Neural cell (in vitro differentiated cells): ENCODE results near the gene MDGA2. TPM values are rescaled to one million over a fixed set of nuclear protein-coding genes. Genes with fewer than 3 reads are reported as not detected.

ENCODE experiments used
- H2AFZ ChIP-seq: fragments of 200-600, 300-800 bp; sonication (generic), shearing (Covaris generic); 2 replicates; pipeline ENCODE4 v1.6.0; 2014; ENCODE audit warnings: low read depth, mild to moderate bottlenecking, antibody characterized with exemption, low read length, moderate library complexity
- H3F3A ChIP-seq: fragments of 200-600 bp; shearing (Covaris generic); 2 replicates; pipeline ENCODE4 v1.6.1; 2016; ENCODE audit warnings: mild to moderate bottlenecking, moderate library complexity, mixed read lengths, antibody characterized with exemption, low read length; ENCODE audit not compliant: insufficient read depth, poor library complexity, severe bottlenecking
- H3K27ac ChIP-seq: fragments of 200-600, 300-800 bp; sonication (generic), shearing (Covaris generic); 2 replicates; pipeline ENCODE4 v1.5.1; 2014; ENCODE audit warnings: mild to moderate bottlenecking, low read length, moderate library complexity
- H3K27me3 ChIP-seq: fragments of 300-800, 200-600 bp; sonication (generic), shearing (Covaris generic); 2 replicates; pipeline ENCODE4 v1.6.0; 2014; ENCODE audit warnings: mild to moderate bottlenecking, low read depth, low read length, moderate library complexity; ENCODE audit not compliant: insufficient read depth
- H3K36me3 ChIP-seq: fragments of 300-800, 200-600 bp; sonication (generic), shearing (Covaris generic); 2 replicates; pipeline ENCODE4 v1.5.1; 2014; ENCODE audit warnings: mild to moderate bottlenecking, antibody characterized with exemption, low read length, moderate library complexity; ENCODE audit not compliant: insufficient read depth
- H3K4me2 ChIP-seq: fragments of 300-800, 200-600 bp; sonication (generic), shearing (Covaris generic); 2 replicates; pipeline ENCODE4 v1.6.0; 2014; ENCODE audit warnings: mild to moderate bottlenecking, low read length
- H3K4me3 ChIP-seq: fragments of 300-800, 200-600 bp; sonication (generic), shearing (Covaris generic); 2 replicates; pipeline ENCODE4 v1.5.1; 2014; ENCODE audit warnings: mild to moderate bottlenecking, low read length, moderate library complexity
- H3K79me2 ChIP-seq: fragments of 200-600 bp; shearing (Covaris generic); replicated peaks from 2 replicates; pipeline ENCODE4 v1.6.0; 2014; ENCODE audit warnings: mild to moderate bottlenecking, low read length, moderate library complexity; ENCODE audit not compliant: insufficient read depth
- H3K9ac ChIP-seq: fragments of 300-800, 200-600 bp; sonication (generic), shearing (Covaris generic); 2 replicates; pipeline ENCODE4 v1.6.1; 2016; ENCODE audit warnings: mild to moderate bottlenecking, low read length, mixed read lengths
- H3K9me2 ChIP-seq: fragments of 200-600 bp; shearing (Covaris generic); 2 replicates; pipeline ENCODE4 v1.6.1; 2016; ENCODE audit warnings: mild to moderate bottlenecking, low read length, mixed read lengths; ENCODE audit not compliant: insufficient read depth
- H3K9me3 ChIP-seq: fragments of 200-600, 300-800 bp; sonication (generic), shearing (Covaris generic); 2 replicates; pipeline ENCODE4 v1.6.1; 2016; ENCODE audit warnings: mild to moderate bottlenecking, mixed run types, low read length, moderate library complexity, mixed read lengths
- H4K20me1 ChIP-seq: fragments of 200-600 bp; shearing (Covaris generic); 2 replicates; pipeline ENCODE4 v1.6.1; 2016; ENCODE audit warnings: mild to moderate bottlenecking, mixed run types; ENCODE audit not compliant: insufficient read depth
- EP300 ChIP-seq: fragments of 450-650 bp; conservative IDR thresholded peaks from 2 replicates; pipeline ENCODE4 v1.6.1; 2014; ENCODE audit warnings: antibody characterized with exemption, mild to moderate bottlenecking, moderate library complexity; ENCODE audit not compliant: poor library complexity, severe bottlenecking
- EZH2 ChIP-seq: fragments of 200-600, 300-800 bp; shearing (Covaris generic), sonication (generic); IDR thresholded peaks from 2 replicates; pipeline ENCODE4 v1.6.1; 2014; ENCODE audit warnings: antibody characterized with exemption, low read length, borderline replicate concordance, mild to moderate bottlenecking; ENCODE audit not compliant: insufficient read depth, poor library complexity, severe bottlenecking
- MXI1 ChIP-seq: fragments of 450-650 bp; conservative IDR thresholded peaks from 2 replicates; pipeline ENCODE4 v1.6.1; 2014; ENCODE audit warnings: antibody characterized with exemption, mild to moderate bottlenecking; ENCODE audit not compliant: poor library complexity, severe bottlenecking
- POLR2AphosphoS5 ChIP-seq: IDR thresholded peaks from 2 replicates; pipeline ENCODE4 v1.6.1; 2012
- RAD21 ChIP-seq: fragments of 450-650 bp; conservative IDR thresholded peaks from 2 replicates; pipeline ENCODE4 v1.6.1; 2014; ENCODE audit warnings: antibody characterized with exemption, mild to moderate bottlenecking, moderate library complexity
- SMC3 ChIP-seq: fragments of 450-650 bp; conservative IDR thresholded peaks from 2 replicates; pipeline ENCODE4 v1.6.1; 2014; ENCODE audit warnings: antibody characterized with exemption, mild to moderate bottlenecking, moderate library complexity; ENCODE audit not compliant: poor library complexity
- TAF1 ChIP-seq: IDR thresholded peaks from 2 replicates; pipeline ENCODE4 v1.6.1; 2012; ENCODE audit warnings: low read depth
- polyA plus RNA-seq: library from polyadenylated mRNA; depleted of rRNA; stranded (reverse); fragments of >200 nt; gene quantifications from 2 replicates; pipeline ENCODE4 v1.2.3, GENCODE V29; 2014
- TF ChIP-seq, protein P1 (sequence below): IDR thresholded peaks from 2 replicates; pipeline ENCODE4 v1.6.1; 2012; ENCODE audit warnings: borderline replicate concordance
- TF ChIP-seq, protein P2 (sequence below): fragments of 450-650 bp; IDR thresholded peaks from 2 replicates; pipeline ENCODE4 v1.5.1; 2014; ENCODE audit warnings: antibody characterized with exemption, mild to moderate bottlenecking, moderate library complexity; ENCODE audit not compliant: poor library complexity, severe bottlenecking

Gene MDGA2
- polyA plus RNA-seq, 1 donor from 2014 or later = 3.8 TPM

DNA sequence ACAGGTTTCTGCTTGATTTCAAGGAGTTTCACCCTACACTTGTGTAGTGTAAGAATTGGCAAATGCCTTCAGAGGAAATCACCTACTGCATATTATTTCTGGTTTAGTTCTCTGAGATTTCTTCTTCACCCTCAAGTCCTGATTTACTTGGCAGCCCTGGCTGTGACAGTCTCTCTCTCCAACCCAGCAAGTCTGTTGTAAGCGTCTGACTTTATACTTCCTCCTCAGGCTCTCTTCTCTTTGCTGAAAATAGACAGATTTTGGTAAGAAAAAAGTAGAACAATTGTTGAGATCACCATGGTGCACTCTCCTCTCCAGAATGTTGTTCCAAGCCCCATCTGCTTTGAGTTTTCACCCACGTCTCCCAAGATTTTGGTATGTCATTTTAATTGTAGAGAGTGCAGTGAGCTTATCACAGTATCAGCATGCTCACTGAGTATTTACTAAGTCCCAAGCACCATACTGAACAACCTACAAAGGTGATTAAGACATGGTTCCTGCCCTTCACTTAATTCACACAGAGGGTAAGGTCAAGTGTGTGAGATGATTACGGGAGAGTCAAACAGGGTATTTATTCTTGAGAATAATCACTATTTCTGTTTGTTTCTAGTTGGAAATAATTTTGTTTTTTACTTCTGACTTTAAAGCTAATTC is 148.7 kb downstream of the MDGA2 start:
- H3K27me3 ChIP-seq = no peaks in the 10 kb centered on the region
- no peak overlapping the region for H3K9ac ChIP-seq
- no peaks in the 10 kb centered on the region for H3K79me2 ChIP-seq
- H3K9me3 ChIP-seq = no peaks in the 10 kb centered on the region
- no peak overlapping the region for H3K27ac ChIP-seq
- no peaks in the 10 kb centered on the region for H4K20me1 ChIP-seq
- H3K4me3 ChIP-seq = no peak overlapping the region
- no peaks in the 10 kb centered on the region for H3K36me3 ChIP-seq
- H3K4me2 ChIP-seq = no peak overlapping the region
- no peak for TF ChIP-seq SMC3
- H3K9me2 ChIP-seq = no peaks in the 10 kb centered on the region
- no peak overlapping the region for H2AFZ ChIP-seq
- no peaks in the 10 kb centered on the region for H3F3A ChIP-seq

DNA sequence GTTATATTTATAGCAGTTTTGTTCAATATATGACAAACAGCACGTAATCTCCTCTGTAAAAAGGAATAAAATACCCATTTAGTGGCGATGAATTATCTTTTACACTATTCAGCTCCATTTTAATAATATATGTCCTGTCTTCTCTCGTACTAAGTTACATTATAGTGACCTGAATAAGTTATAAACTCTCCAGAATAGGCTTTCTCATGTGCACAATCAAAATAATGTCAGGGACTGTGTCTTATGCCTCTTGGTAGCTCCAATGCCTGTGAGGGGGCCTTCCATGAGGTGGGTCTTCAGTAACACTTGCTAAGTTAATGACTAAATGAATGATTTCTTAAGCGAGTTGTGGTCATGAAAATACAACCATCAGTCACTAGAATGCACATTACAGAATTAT is 150.9 kb downstream of the MDGA2 start:
- no peak overlapping the region for H3K4me3 ChIP-seq
- no peak overlapping the region for H3K27ac ChIP-seq
- no peaks in the 10 kb centered on the region for H4K20me1 ChIP-seq
- no peaks in the 10 kb centered on the region for H3K36me3 ChIP-seq
- no peaks in the 10 kb centered on the region for H3F3A ChIP-seq
- H3K9ac ChIP-seq = no peak overlapping the region
- H3K79me2 ChIP-seq = no peaks in the 10 kb centered on the region
- TF ChIP-seq SMC3 (no peak), MXI1 (no peak), TAF1 (no peak), EP300 (no peak), RAD21 (no peak)
- TF ChIP-seq, protein P1, sequence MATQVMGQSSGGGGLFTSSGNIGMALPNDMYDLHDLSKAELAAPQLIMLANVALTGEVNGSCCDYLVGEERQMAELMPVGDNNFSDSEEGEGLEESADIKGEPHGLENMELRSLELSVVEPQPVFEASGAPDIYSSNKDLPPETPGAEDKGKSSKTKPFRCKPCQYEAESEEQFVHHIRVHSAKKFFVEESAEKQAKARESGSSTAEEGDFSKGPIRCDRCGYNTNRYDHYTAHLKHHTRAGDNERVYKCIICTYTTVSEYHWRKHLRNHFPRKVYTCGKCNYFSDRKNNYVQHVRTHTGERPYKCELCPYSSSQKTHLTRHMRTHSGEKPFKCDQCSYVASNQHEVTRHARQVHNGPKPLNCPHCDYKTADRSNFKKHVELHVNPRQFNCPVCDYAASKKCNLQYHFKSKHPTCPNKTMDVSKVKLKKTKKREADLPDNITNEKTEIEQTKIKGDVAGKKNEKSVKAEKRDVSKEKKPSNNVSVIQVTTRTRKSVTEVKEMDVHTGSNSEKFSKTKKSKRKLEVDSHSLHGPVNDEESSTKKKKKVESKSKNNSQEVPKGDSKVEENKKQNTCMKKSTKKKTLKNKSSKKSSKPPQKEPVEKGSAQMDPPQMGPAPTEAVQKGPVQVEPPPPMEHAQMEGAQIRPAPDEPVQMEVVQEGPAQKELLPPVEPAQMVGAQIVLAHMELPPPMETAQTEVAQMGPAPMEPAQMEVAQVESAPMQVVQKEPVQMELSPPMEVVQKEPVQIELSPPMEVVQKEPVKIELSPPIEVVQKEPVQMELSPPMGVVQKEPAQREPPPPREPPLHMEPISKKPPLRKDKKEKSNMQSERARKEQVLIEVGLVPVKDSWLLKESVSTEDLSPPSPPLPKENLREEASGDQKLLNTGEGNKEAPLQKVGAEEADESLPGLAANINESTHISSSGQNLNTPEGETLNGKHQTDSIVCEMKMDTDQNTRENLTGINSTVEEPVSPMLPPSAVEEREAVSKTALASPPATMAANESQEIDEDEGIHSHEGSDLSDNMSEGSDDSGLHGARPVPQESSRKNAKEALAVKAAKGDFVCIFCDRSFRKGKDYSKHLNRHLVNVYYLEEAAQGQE = no peak
- TF ChIP-seq, protein P2, sequence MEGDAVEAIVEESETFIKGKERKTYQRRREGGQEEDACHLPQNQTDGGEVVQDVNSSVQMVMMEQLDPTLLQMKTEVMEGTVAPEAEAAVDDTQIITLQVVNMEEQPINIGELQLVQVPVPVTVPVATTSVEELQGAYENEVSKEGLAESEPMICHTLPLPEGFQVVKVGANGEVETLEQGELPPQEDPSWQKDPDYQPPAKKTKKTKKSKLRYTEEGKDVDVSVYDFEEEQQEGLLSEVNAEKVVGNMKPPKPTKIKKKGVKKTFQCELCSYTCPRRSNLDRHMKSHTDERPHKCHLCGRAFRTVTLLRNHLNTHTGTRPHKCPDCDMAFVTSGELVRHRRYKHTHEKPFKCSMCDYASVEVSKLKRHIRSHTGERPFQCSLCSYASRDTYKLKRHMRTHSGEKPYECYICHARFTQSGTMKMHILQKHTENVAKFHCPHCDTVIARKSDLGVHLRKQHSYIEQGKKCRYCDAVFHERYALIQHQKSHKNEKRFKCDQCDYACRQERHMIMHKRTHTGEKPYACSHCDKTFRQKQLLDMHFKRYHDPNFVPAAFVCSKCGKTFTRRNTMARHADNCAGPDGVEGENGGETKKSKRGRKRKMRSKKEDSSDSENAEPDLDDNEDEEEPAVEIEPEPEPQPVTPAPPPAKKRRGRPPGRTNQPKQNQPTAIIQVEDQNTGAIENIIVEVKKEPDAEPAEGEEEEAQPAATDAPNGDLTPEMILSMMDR = no peak
- no peak overlapping the region for H2AFZ ChIP-seq
- no peaks in the 10 kb centered on the region for H3K9me3 ChIP-seq
- H3K27me3 ChIP-seq = no peaks in the 10 kb centered on the region
- H3K9me2 ChIP-seq = no peaks in the 10 kb centered on the region
- no peak overlapping the region for H3K4me2 ChIP-seq

DNA sequence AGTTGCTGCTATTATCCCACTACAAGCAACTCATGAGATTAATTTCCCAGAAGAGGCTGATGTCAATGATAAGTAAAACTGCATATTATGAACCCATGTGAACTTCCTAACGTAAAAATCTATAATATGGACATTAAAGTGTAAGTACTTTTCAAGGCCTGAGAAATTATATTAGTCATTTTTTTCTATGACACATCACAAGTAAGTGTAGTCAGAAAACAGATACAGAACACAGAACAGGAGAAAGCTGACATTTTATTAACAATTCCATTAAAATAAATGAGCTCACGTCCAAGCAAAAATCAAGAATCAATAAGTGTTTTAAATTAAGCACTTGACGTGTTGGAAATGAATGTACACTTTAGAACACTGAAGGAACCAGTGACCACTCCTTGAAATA is 155.0 kb downstream of the MDGA2 start:
- Histone ChIP-seq H2AFZ (no peak overlapping the region), H4K20me1 (no peaks in the 10 kb centered on the region), H3F3A (no peaks in the 10 kb centered on the region), H3K27ac (no peak overlapping the region), H3K9ac (no peak overlapping the region), H3K27me3 (no peaks in the 10 kb centered on the region), H3K9me3 (no peaks in the 10 kb centered on the region), H3K4me3 (no peak overlapping the region), H3K9me2 (no peaks in the 10 kb centered on the region), H3K36me3 (no peaks in the 10 kb centered on the region), H3K79me2 (no peaks in the 10 kb centered on the region), H3K4me2 (no peak overlapping the region)
- TF ChIP-seq EP300 (no peak), RAD21 (no peak), SMC3 (no peak), MXI1 (no peak), EZH2 (no peak), TAF1 (no peak), POLR2AphosphoS5 (no peak)
- TF ChIP-seq, protein P2 = no peak
- TF ChIP-seq, protein P1 = no peak
